Astrocyte (in vitro differentiated cells and primary cell): ENCODE results near the gene PLAAT5.

Experiments used
- EZH2 ChIP-seq: IDR thresholded peaks from 2 replicates; pipeline ENCODE4 v1.6.1; 2012; ENCODE audit warnings: mild to moderate bottlenecking, low read length, inconsistent platforms; ENCODE audit not compliant: insufficient read depth
- TF ChIP-seq, protein P1 (sequence below): IDR thresholded peaks from 2 replicates; pipeline ENCODE4 v1.5.1; 2011; ENCODE audit warnings: low read depth, mild to moderate bottlenecking, inconsistent platforms, low read length, moderate library complexity; ENCODE audit not compliant: insufficient read depth

DNA sequence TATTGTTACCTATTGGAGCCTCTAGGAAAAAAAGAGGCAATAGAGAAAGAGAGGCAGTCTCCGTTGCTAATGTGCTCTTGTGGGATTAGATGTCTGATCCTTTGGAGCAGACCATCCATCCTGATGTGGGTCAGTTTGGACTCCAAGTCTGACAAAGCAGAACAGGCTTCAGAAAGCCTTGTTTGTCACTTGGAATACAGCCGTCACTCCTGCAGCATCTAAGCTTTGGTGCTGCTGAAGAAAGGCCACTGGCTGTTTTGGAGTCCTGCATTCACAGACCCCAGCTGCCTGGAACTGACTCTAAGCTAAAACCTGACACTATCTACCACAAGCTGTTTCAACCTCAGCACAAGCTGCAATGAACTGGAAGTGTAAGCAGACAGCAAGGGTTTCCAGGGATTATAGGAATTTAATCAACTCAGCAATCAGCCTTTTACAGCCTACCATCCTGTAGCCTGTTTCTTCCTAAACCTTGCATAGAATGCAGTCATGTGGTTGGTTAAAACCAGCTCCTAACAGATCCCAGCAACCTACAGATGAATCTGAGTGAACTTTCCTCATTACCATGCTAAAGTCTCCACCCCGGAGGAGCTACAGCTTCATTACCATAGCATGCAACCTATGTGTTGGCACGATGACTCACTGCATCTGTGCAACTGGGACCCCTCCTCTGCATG lies 42.0 kb upstream of the PLAAT5 start:
- TF ChIP-seq, protein P1, sequence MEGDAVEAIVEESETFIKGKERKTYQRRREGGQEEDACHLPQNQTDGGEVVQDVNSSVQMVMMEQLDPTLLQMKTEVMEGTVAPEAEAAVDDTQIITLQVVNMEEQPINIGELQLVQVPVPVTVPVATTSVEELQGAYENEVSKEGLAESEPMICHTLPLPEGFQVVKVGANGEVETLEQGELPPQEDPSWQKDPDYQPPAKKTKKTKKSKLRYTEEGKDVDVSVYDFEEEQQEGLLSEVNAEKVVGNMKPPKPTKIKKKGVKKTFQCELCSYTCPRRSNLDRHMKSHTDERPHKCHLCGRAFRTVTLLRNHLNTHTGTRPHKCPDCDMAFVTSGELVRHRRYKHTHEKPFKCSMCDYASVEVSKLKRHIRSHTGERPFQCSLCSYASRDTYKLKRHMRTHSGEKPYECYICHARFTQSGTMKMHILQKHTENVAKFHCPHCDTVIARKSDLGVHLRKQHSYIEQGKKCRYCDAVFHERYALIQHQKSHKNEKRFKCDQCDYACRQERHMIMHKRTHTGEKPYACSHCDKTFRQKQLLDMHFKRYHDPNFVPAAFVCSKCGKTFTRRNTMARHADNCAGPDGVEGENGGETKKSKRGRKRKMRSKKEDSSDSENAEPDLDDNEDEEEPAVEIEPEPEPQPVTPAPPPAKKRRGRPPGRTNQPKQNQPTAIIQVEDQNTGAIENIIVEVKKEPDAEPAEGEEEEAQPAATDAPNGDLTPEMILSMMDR = no peak
- TF ChIP-seq EZH2 = no peak
